Muscle layer of colon (tissue), 2 donors: ENCODE results near the gene PDSS2.

Source experiments
- H3K27ac ChIP-seq: one replicate; pipeline ENCODE4 v1.7.0; 2013; ENCODE audit warnings: low read depth, mild to moderate bottlenecking, low read length, moderate library complexity
- H3K27me3 ChIP-seq, 2 donors: one replicate each; pipeline ENCODE4 v1.7.0; 2013; ENCODE audit warnings: low read length in 2 of 2, mild to moderate bottlenecking in 2 of 2; ENCODE audit not compliant: insufficient read depth in 2 of 2, control insufficient read depth in 1 of 2
- H3K36me3 ChIP-seq: one replicate; pipeline ENCODE4 v1.7.0; 2013; ENCODE audit warnings: mild to moderate bottlenecking, low read length; ENCODE audit not compliant: insufficient read depth
- H3K4me1 ChIP-seq: one replicate; pipeline ENCODE4 v1.7.0; 2013; ENCODE audit warnings: mild to moderate bottlenecking, low read length; ENCODE audit not compliant: insufficient read depth
- H3K4me3 ChIP-seq, 2 donors: one replicate each; pipeline ENCODE4 v1.7.0; 2013; ENCODE audit warnings: low read length in 2 of 2, low read depth in 1 of 2, mild to moderate bottlenecking in 1 of 2, moderate library complexity in 1 of 2
- H3K9ac ChIP-seq: one replicate; pipeline ENCODE4 v1.7.0; 2013; ENCODE audit warnings: low read length
- H3K9me3 ChIP-seq: one replicate; pipeline ENCODE4 v1.7.0; 2013; ENCODE audit warnings: mild to moderate bottlenecking, low read length
- donor health status: abdominal sarcoma.
- donor health status: Adenocarcinoma of cecum.

The PDSS2 gene

GRCh38 chr6:107228754-107229153, 230.6 kb downstream of the PDSS2 start:
- Histone ChIP-seq H3K9me3 (no peaks in the 10 kb centered on the region), H3K4me1 (no peaks in the 10 kb centered on the region), H3K27me3 (no peaks in the 10 kb centered on the region), H3K27ac (no peak overlapping the region), H3K9ac (no peak overlapping the region), H3K4me3 (no peak overlapping the region), H3K36me3 (no peaks in the 10 kb centered on the region)

DNA sequence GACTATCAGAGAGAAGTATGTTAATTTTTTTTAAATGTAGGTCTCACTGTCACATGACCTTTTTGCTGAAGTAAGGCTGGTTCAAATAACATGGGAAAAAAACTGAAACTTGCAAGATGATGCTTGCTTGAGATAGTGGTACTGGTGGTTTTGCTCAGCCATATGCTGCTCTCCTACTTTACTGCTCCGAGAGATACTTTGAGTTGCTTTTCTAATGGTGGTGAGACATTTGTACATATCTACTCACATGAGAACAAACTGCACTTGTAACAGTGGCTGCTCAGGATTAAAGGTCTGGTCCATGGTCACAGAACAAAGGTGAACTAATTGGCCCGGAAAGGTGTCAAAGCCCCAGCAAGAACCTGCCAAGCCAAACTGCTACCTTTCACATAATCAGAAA, 237.8 kb downstream of the PDSS2 start:
- H3K9ac ChIP-seq = no peak overlapping the region
- H3K4me3 ChIP-seq = no peak overlapping the region
- no peaks in the 10 kb centered on the region for H3K4me1 ChIP-seq
- no peaks in the 10 kb centered on the region for H3K9me3 ChIP-seq
- no peaks in the 10 kb centered on the region for H3K36me3 ChIP-seq
- no peaks in the 10 kb centered on the region for H3K27me3 ChIP-seq
- H3K27ac ChIP-seq = no peak overlapping the region

DNA sequence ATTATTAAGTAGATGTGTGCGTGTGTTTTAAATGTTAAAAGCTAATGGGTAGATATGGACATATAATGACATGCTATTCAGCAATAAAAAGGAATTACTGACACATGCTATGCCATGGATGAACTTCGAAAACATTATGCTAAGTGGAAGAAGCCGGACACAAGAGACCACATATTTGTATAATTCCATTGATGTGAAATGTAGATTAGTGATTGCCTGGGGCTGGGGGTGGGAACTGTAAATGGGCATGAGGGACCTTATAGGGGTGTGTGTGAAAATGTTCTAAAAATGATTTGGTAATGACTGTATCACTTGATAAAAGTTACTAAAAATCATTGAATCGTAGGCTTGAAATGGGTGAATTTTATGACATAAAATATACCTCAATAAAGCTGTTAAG, 239.5 kb downstream of the PDSS2 start:
- H3K27ac ChIP-seq = no peak overlapping the region
- H3K4me3 ChIP-seq = no peak overlapping the region
- no peaks in the 10 kb centered on the region for H3K9me3 ChIP-seq
- no peaks in the 10 kb centered on the region for H3K27me3 ChIP-seq
- H3K9ac ChIP-seq = no peak overlapping the region
- H3K36me3 ChIP-seq = no peaks in the 10 kb centered on the region
- no peaks in the 10 kb centered on the region for H3K4me1 ChIP-seq

DNA sequence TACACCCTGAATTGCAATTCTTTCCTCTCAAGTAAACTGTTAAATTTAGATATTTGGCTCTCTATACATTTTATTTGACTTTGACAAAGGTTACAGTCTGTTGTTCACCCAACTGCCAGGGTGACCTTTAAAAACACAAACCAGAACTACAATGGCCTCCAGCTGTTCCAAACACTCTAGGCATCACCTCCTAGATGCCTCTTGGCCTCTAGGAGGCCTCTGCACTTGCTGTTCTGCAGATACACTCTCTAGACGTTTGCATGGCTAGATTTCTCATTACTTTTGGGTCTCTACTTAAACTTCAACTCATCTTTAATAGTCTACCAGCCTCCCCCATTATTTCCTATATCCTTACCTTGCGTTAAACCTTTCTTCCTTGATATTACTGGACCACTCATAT, 241.2 kb downstream of the PDSS2 start:
- H3K36me3 ChIP-seq = no peaks in the 10 kb centered on the region

DNA sequence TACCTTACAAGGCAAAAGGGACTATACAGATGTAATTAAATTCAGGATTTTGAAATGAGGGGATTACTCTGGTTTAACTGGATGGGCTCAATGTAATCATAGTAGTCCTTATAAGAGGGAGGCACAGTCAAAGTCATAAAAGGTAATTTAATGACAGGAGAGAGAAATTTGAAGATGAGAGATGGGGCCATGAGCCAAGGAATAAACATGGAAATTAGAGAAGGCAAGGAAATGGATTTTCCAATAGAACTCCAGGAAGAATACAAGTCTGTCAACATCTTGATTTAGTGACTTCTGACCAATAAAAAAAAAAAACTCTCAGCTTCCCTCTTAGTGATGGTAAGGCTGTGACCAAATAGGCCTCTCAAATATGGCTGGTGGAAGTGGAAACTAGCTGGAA, 242.1 kb downstream of the PDSS2 start:
- no peaks in the 10 kb centered on the region for H3K4me1 ChIP-seq
- no peak overlapping the region for H3K4me3 ChIP-seq
- H3K27ac ChIP-seq = no peak overlapping the region
- no peaks in the 10 kb centered on the region for H3K27me3 ChIP-seq
- no peaks in the 10 kb centered on the region for H3K9me3 ChIP-seq
- H3K9ac ChIP-seq = no peak overlapping the region
- H3K36me3 ChIP-seq = no peaks in the 10 kb centered on the region

More for the DNA sequence above, 241.2 kb downstream of the PDSS2 start:
- Histone ChIP-seq H3K4me1 (no peaks in the 10 kb centered on the region), H3K4me3 (no peak overlapping the region), H3K27ac (no peak overlapping the region), H3K9me3 (no peaks in the 10 kb centered on the region), H3K9ac (no peak overlapping the region), H3K27me3 (no peaks in the 10 kb centered on the region)

- Histone ChIP-seq H3K9ac (no peak overlapping the region), H3K4me3 (no peak overlapping the region), H3K27me3 (no peaks in the 10 kb centered on the region), H3K4me1 (no peaks in the 10 kb centered on the region), H3K9me3 (no peaks in the 10 kb centered on the region), H3K27ac (no peak overlapping the region), H3K36me3 (no peaks in the 10 kb centered on the region)
Observed at GRCh38 chr6:107216197-107216933, 243.0 kb downstream of the PDSS2 start.

GRCh38 chr6:107215334-107215733, 244.0 kb downstream of the PDSS2 start:
- no peaks in the 10 kb centered on the region for H3K9me3 ChIP-seq
- no peaks in the 10 kb centered on the region for H3K27me3 ChIP-seq
- no peak overlapping the region for H3K27ac ChIP-seq
- no peaks in the 10 kb centered on the region for H3K4me1 ChIP-seq
- no peaks in the 10 kb centered on the region for H3K36me3 ChIP-seq
- H3K9ac ChIP-seq = no peak overlapping the region
- H3K4me3 ChIP-seq = no peak overlapping the region

DNA sequence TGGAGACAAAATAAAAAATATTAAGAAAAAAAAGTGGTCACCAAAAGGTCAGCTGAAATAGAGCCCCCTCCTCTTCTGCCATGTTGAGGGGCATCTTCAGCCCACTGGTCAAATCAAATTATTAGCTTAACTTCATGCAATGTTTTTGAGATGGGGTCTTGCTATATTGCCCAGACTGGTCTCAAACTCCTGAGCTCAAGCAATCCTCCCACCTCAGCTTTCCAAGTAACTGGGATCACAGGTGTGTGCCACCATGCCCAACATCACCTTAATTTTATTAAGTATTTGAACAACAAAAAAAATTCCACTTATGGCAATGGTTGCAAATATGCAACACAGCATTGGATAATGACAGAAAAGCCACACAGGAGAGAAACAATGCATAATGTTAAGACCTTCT, 244.7 kb downstream of the PDSS2 start:
- H3K9ac ChIP-seq = no peak overlapping the region
- H3K36me3 ChIP-seq = no peaks in the 10 kb centered on the region
- no peak overlapping the region for H3K27ac ChIP-seq
- no peaks in the 10 kb centered on the region for H3K9me3 ChIP-seq
- no peaks in the 10 kb centered on the region for H3K27me3 ChIP-seq
- no peak overlapping the region for H3K4me3 ChIP-seq
- H3K4me1 ChIP-seq = no peaks in the 10 kb centered on the region

GRCh38 chr6:107209406-107210305, 249.7 kb downstream of the PDSS2 start:
- H3K9me3 ChIP-seq = no peaks in the 10 kb centered on the region
- H3K27me3 ChIP-seq = no peaks in the 10 kb centered on the region
- no peak overlapping the region for H3K27ac ChIP-seq
- H3K4me3 ChIP-seq = no peak overlapping the region
- H3K9ac ChIP-seq = no peak overlapping the region
- no peaks in the 10 kb centered on the region for H3K4me1 ChIP-seq
- no peaks in the 10 kb centered on the region for H3K36me3 ChIP-seq

GRCh38 chr6:107207251-107207873, 252.0 kb downstream of the PDSS2 start:
- Histone ChIP-seq H3K36me3 (no peaks in the 10 kb centered on the region), H3K9ac (no peak overlapping the region), H3K4me3 (no peak overlapping the region), H3K4me1 (no peaks in the 10 kb centered on the region), H3K27ac (no peak overlapping the region), H3K9me3 (no peaks in the 10 kb centered on the region), H3K27me3 (no peaks in the 10 kb centered on the region)
